Mesothelial cell of epicardium (in vitro differentiated cells): ENCODE measurements around the gene REM2. TPM values are rescaled to one million over a fixed set of nuclear protein-coding genes. Genes with fewer than 3 reads are reported as not detected.

Source experiments
- DNase-seq, 2 experiments: peaks; one replicate each; pipeline ENCODE4 v3.0.0; 2021; ENCODE audit warnings: low spot score in 2 of 2; ENCODE audit not compliant: unreplicated experiment in 2 of 2
- H3K27ac Mint-ChIP-seq: 2 replicates; pipeline ENCODE4 v1.8.0; 2021; ENCODE audit warnings: mixed read lengths
- H3K27me3 Mint-ChIP-seq: 2 replicates; pipeline ENCODE4 v1.8.0; 2021; ENCODE audit warnings: low read depth, mixed read lengths
- H3K36me3 Mint-ChIP-seq: 2 replicates; pipeline ENCODE4 v1.8.0; 2021; ENCODE audit warnings: mixed read lengths
- H3K4me1 Mint-ChIP-seq: 2 replicates; pipeline ENCODE4 v1.8.0; 2021; ENCODE audit warnings: mixed read lengths
- H3K4me3 Mint-ChIP-seq: 2 replicates; pipeline ENCODE4 v1.8.0; 2021; ENCODE audit warnings: mild to moderate bottlenecking, moderate library complexity, mixed read lengths
- H3K9me3 Mint-ChIP-seq: 2 replicates; pipeline ENCODE4 v1.8.0; 2021; ENCODE audit warnings: mixed read lengths
- total RNA-seq: library from RNA; stranded (reverse); gene quantifications from 3 replicates; pipeline ENCODE4 v1.2.1, GENCODE V29; 2021
- TF ChIP-seq, protein P1 (sequence below): fragments of 200-600 bp; sonication (generic); IDR thresholded peaks from one replicate; pipeline ENCODE4 v1.5.0; 2021; ENCODE audit warnings: antibody characterized with exemption; ENCODE audit not compliant: unreplicated experiment

The REM2 gene
- total RNA-seq, 1 donor from 2014 or later, result 2.6 TPM

DNA sequence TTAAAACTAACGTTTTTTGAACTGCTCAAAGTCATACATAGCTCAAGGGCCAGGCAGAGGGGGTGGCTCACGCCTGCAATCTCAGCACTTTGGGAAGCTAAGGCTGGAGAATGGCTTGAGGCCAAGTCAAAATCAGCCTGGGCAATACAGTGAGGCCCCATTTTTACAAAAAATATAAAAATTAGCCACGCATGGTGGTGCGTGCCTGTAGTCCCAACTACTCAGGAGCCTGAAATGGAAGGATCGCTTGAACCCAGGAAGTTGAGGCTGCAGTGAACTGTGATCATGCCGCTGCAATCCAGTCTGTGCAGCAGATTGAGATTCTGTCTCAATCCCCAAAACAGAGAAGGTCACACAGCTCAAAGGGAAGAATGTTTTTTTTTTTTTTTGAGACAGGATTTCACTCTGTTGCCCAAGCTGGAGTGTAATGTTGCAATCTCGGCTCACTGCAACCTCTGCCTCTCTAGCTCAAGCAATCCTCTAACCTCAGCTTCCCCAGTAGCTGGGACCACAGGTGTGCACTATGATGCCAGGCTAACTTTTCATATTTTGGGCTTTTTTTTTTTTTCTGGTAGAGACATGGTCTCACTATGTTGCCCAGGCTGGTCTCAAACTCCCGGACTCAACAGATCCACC, 33.0 kb downstream of the REM2 start:
- H3K9me3 Mint-ChIP-seq, result no peaks in the 10 kb centered on the region
- peak overlapping the region; percentile 43 for H3K27ac Mint-ChIP-seq
- H3K4me3 Mint-ChIP-seq, result no peak overlapping the region
- no peak for DNase-seq
- TF ChIP-seq, protein P1, sequence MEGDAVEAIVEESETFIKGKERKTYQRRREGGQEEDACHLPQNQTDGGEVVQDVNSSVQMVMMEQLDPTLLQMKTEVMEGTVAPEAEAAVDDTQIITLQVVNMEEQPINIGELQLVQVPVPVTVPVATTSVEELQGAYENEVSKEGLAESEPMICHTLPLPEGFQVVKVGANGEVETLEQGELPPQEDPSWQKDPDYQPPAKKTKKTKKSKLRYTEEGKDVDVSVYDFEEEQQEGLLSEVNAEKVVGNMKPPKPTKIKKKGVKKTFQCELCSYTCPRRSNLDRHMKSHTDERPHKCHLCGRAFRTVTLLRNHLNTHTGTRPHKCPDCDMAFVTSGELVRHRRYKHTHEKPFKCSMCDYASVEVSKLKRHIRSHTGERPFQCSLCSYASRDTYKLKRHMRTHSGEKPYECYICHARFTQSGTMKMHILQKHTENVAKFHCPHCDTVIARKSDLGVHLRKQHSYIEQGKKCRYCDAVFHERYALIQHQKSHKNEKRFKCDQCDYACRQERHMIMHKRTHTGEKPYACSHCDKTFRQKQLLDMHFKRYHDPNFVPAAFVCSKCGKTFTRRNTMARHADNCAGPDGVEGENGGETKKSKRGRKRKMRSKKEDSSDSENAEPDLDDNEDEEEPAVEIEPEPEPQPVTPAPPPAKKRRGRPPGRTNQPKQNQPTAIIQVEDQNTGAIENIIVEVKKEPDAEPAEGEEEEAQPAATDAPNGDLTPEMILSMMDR, result no peak
- no peaks in the 10 kb centered on the region for H3K27me3 Mint-ChIP-seq
- H3K4me1 Mint-ChIP-seq, result peaks cover 27% of the 10 kb centered on the region
- peaks cover 10% of the 10 kb centered on the region for H3K36me3 Mint-ChIP-seq

DNA sequence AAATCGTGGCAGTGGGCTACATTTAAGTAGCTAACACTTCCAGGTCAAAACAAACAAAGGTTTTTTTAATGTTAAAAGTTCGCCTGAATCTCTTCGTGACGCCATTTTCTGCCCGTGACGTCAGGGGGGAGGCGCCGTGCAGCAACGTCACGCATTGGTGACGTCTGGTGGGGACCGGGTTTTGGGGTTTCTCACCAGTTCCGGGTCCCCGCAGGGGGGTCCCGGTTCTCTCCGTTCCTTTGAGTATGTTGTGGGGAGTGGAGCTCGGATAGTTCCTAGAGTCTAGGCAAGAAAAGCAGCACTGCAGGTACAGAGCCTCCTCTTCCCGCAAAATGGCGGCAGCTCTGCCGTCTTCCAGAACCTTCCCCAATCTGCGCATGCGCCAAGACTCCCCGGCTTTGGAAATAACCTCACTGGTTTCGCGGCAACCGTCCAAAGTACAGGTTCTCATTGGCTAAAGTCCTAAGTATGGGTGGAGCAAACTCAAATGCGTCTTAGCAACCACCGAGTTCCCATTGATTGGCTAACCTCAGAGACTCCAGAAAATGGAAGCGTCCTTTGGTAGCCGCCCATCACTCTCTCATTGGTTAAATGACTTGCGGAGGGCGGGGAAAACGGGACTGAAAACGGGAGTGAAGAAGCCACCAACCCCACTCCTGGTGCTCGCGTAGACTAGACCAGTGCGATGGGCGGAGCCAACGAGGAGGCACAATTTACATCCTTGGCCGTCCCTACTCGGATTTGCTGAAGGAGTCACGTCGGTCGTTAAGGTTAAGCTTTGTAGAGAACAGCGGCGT, 36.0 kb downstream of the REM2 start, which contains the start of gene RBM23:
Gene RBM23, minus strand, starts transcription at position 346 of the 797 bp plus-strand sequence.
- Mint-ChIP-seq H3K4me1 (peaks cover 22% of the 10 kb centered on the region), H3K36me3 (peaks cover 28% of the 10 kb centered on the region), H3K4me3 (peak within 1 kb of the TSS; percentile 91), H3K27me3 (no peaks in the 10 kb centered on the region), H3K27ac (peak within 1 kb of the TSS; percentile 100), H3K9me3 (no peaks in the 10 kb centered on the region)
- DNase-seq, result peak; percentile 99 to 100
- TF ChIP-seq, protein P1, result no peak

DNA sequence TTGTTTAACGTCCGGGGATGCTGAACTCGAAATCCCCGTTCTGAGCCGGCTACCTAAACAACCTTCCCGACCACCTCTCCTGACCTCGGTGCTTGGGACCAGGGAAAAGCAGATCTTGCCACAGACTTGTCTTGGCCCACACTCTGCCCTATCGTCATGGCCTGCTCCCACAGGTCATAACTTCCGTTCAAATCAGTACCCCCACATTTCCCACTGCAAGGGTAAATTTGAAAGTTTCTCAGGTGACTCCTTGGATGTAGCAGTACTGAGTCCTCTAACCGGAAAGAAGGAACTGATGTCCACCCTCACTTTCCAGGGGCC, 36.5 kb downstream of the REM2 start:
- Mint-ChIP-seq H3K9me3 (no peaks in the 10 kb centered on the region), H3K27ac (peak overlapping the region; percentile 100), H3K4me3 (peak overlapping the region; percentile 91), H3K36me3 (peaks cover 30% of the 10 kb centered on the region), H3K4me1 (peaks cover 22% of the 10 kb centered on the region), H3K27me3 (no peaks in the 10 kb centered on the region)
- TF ChIP-seq, protein P1, result no peak
- DNase-seq, result no peak

DNA sequence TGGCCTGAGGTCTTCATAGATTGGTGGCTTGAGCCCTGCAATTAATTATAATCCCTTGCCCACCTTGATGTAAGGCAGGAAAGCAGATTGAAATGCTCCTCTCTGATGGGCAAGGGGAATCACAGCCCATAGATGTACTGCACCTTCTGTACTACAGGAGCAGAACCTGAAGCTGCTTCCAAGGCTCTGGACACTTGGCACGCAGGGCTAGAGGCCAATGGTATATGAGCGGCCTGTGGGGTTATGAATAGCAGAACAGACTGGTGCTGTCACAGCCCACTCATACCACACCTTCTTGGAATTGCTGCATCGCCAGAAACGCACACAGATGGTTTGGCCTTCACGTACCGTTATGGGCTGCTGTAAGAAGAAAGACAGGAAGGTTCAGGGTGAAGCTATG, 37.7 kb downstream of the REM2 start:
- no peak overlapping the region for H3K4me3 Mint-ChIP-seq
- peaks cover 34% of the 10 kb centered on the region for H3K36me3 Mint-ChIP-seq
- peaks cover 22% of the 10 kb centered on the region for H3K4me1 Mint-ChIP-seq
- no peaks in the 10 kb centered on the region for H3K27me3 Mint-ChIP-seq
- H3K9me3 Mint-ChIP-seq, result no peaks in the 10 kb centered on the region
- TF ChIP-seq, protein P1, result no peak
- no peak for DNase-seq
- peak overlapping the region; percentile 100 for H3K27ac Mint-ChIP-seq

DNA sequence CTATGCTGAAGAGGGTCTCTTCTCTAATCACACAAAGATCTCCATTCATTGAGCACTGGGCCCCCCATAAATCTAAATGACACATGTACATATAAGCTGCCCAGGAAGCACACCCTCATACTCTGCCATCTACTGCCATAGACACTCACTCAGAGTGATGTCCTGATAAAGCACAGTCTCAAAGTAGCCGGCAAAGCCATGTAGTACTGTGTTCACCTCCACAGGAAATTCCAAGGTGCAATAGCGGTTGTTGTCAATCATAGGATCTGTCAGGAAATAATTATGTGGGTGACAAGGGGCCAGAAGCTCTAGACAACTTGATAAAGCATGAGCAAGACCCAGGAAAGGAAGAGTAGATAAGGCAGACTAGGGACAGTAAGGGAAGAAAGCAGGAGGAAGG, 39.3 kb downstream of the REM2 start:
- TF ChIP-seq, protein P1, result no peak
- Mint-ChIP-seq H3K9me3 (no peaks in the 10 kb centered on the region), H3K4me1 (peaks cover 20% of the 10 kb centered on the region), H3K36me3 (peaks cover 43% of the 10 kb centered on the region), H3K4me3 (no peak overlapping the region), H3K27ac (no peak overlapping the region), H3K27me3 (no peaks in the 10 kb centered on the region)
- DNase-seq, result no peak
